Measurements from ENCODE around the gene PTBP1.

The PTBP1 gene

DNA sequence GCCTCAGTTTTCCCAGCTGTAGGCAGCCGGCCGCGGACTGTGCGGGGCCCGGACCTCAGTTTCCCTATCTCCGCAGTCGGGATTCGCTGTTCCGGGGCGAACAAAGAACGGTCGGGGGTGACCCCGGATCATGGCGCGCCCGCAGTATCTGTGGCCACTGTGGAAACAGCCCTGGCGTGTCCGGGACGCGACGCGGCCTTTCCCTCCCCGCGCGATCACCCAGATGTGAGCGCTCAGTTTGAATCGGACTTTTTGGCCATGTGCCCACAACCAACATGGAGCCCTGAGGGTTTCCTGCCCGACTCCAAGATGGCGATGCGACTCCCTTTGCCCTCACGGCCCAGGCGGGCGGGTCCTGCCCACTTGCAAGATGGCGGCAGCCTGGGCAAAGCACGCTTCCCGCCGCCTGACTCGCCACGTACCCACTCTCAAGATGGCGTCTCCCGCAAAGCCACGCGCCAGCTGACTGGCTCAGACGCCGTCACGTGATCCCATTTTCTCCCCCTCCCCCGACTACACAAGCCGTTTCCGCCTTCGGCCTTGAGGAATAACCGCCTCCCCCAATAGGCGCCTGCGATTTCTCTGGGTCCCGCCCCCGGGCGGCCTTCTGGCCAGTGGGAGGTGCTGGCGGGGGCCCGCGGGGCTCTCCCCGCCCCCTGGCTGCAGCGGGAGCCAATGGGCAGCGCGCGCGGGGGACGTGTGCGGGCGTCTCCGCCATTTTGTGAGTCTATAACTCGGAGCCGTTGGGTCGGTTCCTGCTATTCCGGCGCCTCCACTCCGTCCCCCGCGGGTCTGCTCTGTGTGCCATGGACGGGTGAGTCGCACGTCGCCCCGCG lies at the start of gene PTBP1:
Gene PTBP1, plus strand, starts transcription at position 761 of the 836 bp plus-strand sequence. Its CDS starts 46 bp downstream, at position 807.
- Histone ChIP-seq H3K4me3 (ENCODE audit: low read length) (peak within 1 kb of the TSS; percentile 96), H3K36me3 (ENCODE audit: insufficient read depth, low read length) (peaks cover 23% of the 10 kb centered on the region), H3K9me3 (ENCODE audit: low read length) (peaks cover 2% of the 10 kb centered on the region), H2AFZ (ENCODE audit: low read depth, low read length) (peak within 1 kb of the TSS; percentile 73), H3K27me3 (ENCODE audit: insufficient read depth, low read length) (no peaks in the 10 kb centered on the region), H3K4me1 (ENCODE audit: insufficient read depth, low read length) (peaks cover 35% of the 10 kb centered on the region)

DNA sequence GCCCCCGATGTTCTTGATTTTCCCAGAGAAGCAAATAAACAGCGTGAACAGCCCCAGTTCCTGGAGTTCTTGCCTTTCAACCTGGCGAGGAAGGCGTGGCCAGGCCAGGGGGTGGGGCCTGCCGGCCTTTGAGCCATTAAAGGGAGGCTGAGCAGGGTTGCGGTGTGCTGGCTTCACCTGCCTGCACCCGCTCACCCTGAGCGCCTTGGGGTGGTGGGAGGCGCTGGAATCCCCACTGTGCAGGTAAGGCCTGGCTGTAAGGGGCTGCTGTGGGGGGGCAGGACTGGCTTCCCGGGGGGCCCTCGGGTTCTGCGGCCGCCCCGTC lies 49.0 kb upstream of the PTBP1 start:
- peaks cover 3% of the 10 kb centered on the region for H3K4me1 ChIP-seq (ENCODE audit: insufficient read depth, low read length)
- H3K4me3 ChIP-seq (ENCODE audit: low read length): no peak overlapping the region
- H3K27me3 ChIP-seq (ENCODE audit: insufficient read depth, low read length): no peaks in the 10 kb centered on the region
- peaks cover 21% of the 10 kb centered on the region for H3K9me3 ChIP-seq (ENCODE audit: low read length)
- no peak overlapping the region for H2AFZ ChIP-seq (ENCODE audit: low read depth, low read length)
- peaks cover 14% of the 10 kb centered on the region for H3K36me3 ChIP-seq (ENCODE audit: insufficient read depth, low read length)

DNA sequence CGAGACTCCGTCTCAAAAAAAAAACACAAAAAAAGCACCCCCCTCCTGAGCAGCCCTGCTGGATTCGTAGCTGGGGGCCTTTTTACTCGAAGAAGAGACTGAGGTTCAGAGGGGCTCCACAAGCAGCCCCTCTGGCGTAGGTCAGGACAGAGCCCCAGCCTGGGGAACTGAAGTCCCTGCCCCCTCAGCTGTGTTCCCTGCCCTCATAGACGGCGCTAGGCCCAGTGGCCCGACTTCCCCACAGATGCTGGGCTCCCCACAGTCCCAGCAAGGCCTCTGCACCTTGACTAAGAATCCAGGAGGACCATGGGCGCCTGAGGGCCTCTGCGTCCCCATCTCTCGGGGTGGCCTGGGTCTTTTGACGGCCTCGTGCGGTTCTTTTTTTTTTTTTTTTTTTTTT lies 47.4 kb upstream of the PTBP1 start:
- H3K4me3 ChIP-seq (ENCODE audit: low read length): no peak overlapping the region
- peaks cover 21% of the 10 kb centered on the region for H3K9me3 ChIP-seq (ENCODE audit: low read length)
- no peaks in the 10 kb centered on the region for H3K27me3 ChIP-seq (ENCODE audit: insufficient read depth, low read length)
- H3K36me3 ChIP-seq (ENCODE audit: insufficient read depth, low read length): peaks cover 14% of the 10 kb centered on the region
- peaks cover 3% of the 10 kb centered on the region for H3K4me1 ChIP-seq (ENCODE audit: insufficient read depth, low read length)
- H2AFZ ChIP-seq (ENCODE audit: low read depth, low read length): no peak overlapping the region

DNA sequence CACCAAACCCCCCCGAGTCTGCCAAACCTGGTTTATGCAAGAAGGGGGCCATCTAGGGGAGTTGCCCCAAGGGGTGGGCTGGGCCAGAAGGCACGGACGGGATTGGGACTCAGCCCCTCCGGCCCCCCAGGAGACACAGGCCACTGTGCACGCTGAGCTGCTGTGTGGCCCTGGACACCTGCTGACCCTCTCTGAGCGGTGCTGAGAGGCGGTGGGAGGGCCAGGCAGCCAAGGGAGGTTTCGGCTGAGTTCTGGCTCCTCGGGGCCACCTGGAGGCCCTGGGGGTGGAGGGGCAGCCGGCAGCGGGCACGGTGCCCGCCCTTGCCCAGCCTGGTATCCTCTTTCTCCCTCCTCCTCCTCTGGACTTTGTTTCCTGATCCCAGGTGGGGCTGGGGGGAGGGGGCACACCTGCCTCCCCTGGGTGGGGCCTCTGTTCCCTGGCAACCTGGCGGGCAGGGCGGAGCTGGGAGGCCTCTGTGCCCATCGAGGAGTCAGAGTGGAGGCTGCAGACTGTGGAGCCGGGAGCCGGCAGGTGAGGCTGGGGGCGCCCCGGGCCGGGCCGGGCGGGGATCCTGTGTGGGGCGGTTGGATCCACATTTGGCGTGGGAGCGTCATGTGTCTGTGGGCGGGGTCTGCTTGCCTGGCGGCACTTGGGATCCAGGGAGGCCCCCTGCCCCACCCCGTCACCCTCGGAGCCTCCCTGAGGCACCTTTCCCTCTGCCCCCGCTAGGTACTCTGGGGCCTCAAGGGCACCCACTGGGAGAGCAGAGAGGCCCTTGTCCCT lies 46.4 kb upstream of the PTBP1 start, which contains the start of gene MISP:
Gene MISP, plus strand, starts transcription at position 473 of the 784 bp plus-strand sequence. CDS start 5,835 bp downstream, outside the sequence.
- Histone ChIP-seq H2AFZ (ENCODE audit: low read depth, low read length) (no peak within 1 kb of the TSS), H3K4me1 (ENCODE audit: insufficient read depth, low read length) (peaks cover 3% of the 10 kb centered on the region), H3K9me3 (ENCODE audit: low read length) (peaks cover 21% of the 10 kb centered on the region), H3K4me3 (ENCODE audit: low read length) (no peak within 1 kb of the TSS), H3K27me3 (ENCODE audit: insufficient read depth, low read length) (no peaks in the 10 kb centered on the region), H3K36me3 (ENCODE audit: insufficient read depth, low read length) (peaks cover 14% of the 10 kb centered on the region)

DNA sequence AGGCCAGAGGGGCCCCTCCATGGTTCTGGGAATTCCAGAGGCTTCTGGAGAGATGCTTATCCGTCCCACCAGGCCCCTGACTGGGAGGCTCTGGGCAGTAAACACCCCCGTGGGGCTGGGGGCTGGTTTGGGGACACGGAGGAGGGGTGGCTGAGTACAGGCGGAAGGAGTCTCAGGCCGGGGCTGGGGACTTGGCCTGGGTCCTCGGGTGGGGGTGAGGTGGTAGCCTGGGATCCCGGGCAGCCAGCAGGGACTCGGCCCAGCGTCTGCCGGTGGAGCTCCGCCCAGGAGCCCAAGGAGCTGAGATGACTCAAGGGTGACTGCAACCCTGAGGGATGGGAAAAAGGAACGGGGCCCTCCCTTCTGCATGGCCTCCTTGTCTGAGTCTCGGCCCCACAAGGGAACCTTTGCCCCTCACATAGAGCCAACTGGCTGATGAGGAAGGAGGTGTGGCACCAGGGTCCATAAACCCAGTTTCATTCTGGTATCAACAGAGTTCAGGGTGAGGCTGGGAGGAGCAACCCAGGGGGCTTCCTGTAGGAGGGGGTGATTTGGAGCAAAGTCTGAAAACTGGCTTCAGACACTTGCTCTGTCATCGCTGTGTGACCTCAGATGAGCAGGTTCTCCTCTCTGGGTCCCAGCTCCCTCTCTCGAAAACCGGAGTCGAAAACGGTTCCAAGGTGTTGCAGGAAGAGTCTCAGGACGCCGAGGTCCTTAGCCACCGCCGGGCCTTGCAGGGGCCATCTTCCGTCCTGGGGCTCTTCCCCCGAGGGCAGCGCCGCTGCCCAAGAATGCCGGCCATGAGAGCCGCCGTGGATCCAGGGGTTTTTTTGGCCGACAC lies 45.5 kb upstream of the PTBP1 start:
- H3K4me3 ChIP-seq (ENCODE audit: low read length): no peak overlapping the region
- H3K36me3 ChIP-seq (ENCODE audit: insufficient read depth, low read length): peaks cover 8% of the 10 kb centered on the region
- no peak overlapping the region for H2AFZ ChIP-seq (ENCODE audit: low read depth, low read length)
- peaks cover 3% of the 10 kb centered on the region for H3K4me1 ChIP-seq (ENCODE audit: insufficient read depth, low read length)
- no peaks in the 10 kb centered on the region for H3K27me3 ChIP-seq (ENCODE audit: insufficient read depth, low read length)
- peaks cover 16% of the 10 kb centered on the region for H3K9me3 ChIP-seq (ENCODE audit: low read length)

DNA sequence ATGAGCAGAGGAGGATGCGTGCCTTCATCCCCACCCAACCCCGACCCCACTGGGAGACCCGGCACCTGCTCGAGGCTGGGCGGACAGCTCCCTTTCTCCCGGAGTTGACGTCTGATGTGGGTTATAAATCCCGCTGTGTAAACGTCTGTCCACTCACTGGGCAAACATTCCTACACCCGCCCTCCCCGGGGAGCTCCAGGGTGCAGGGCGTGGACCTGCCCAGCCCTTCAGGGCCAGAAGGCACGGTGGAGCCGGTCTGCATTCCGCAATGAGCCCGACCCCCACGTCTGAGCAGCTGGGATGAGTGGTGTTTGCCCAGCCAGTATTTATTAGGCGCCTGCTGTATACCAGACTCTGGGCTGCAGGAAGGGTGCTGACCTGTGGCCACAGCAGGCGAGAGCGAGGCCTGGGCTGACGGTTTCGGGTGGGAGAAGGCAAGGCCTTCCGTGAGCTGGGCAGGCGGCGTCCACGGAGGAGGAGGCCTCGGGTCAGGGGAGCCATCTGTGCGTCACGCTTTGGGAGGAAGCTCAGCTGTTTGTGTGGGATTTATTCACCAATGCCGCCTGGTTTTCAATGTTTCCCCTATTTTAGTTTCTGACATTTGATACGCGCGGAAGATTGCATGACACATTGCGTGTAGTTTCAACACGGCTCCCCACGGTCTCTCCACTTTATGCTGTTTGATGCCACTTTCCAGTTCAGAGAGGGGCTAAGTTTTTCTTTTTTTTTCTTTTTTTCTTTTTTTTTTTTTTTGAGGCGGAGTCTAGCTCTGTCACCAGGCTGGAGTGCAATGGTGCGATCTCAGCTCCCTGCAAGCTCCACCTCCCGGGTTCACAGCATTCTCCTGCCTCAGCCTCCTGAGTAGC lies 44.4 kb upstream of the PTBP1 start:
- Histone ChIP-seq H3K4me1 (ENCODE audit: insufficient read depth, low read length) (peaks cover 3% of the 10 kb centered on the region), H3K9me3 (ENCODE audit: low read length) (peaks cover 8% of the 10 kb centered on the region), H3K27me3 (ENCODE audit: insufficient read depth, low read length) (no peaks in the 10 kb centered on the region), H3K4me3 (ENCODE audit: low read length) (no peak overlapping the region), H2AFZ (ENCODE audit: low read depth, low read length) (no peak overlapping the region), H3K36me3 (ENCODE audit: insufficient read depth, low read length) (peaks cover 2% of the 10 kb centered on the region)

DNA sequence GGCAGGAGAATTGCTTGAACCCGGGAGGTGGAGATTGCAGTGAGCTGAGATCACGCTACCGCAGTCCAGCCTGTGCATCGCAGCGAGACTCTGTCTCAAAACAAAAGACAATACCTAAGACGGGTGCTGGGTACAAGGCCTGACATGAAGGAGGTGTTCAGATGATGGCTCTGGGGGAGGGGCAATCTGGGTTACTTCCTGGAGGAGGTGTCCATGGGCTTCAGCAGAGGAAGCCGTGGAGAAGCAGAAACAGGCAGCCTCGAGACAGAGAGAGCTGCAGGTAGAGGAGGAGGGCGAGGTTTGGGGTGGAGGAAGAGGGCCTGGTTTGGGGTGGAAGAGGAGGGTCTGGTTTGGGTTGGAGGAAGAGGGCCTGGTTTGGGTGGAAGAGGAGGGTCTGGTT lies 42.7 kb upstream of the PTBP1 start:
- Histone ChIP-seq H2AFZ (ENCODE audit: low read depth, low read length) (no peak overlapping the region), H3K36me3 (ENCODE audit: insufficient read depth, low read length) (no peaks in the 10 kb centered on the region), H3K4me3 (ENCODE audit: low read length) (no peak overlapping the region), H3K4me1 (ENCODE audit: insufficient read depth, low read length) (peaks cover 3% of the 10 kb centered on the region), H3K9me3 (ENCODE audit: low read length) (peaks cover 14% of the 10 kb centered on the region), H3K27me3 (ENCODE audit: insufficient read depth, low read length) (no peaks in the 10 kb centered on the region)

DNA sequence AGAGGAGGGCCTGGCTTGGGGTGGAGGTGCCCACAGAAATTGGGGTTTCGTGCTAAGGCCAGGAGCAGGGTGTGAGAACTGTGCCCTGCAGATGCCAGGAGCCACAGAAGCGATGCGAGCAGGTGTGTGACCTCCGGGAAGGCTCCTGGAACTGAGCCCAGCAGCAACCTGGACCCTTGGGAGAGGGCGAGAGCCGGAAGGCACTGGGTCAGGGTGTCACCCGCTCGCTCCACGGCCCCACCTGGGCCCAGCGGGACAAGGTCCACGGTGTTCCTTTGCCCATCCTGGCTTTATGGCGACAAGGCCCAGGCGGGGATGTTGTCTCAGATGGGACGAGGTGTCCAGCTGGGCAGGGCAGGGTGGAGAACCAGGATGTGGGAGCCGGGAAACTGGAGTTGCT lies 42.2 kb upstream of the PTBP1 start:
- Histone ChIP-seq H3K36me3 (ENCODE audit: insufficient read depth, low read length) (no peaks in the 10 kb centered on the region), H3K4me1 (ENCODE audit: insufficient read depth, low read length) (peaks cover 3% of the 10 kb centered on the region), H3K27me3 (ENCODE audit: insufficient read depth, low read length) (no peaks in the 10 kb centered on the region), H3K9me3 (ENCODE audit: low read length) (peaks cover 14% of the 10 kb centered on the region), H2AFZ (ENCODE audit: low read depth, low read length) (no peak overlapping the region), H3K4me3 (ENCODE audit: low read length) (no peak overlapping the region)

DNA sequence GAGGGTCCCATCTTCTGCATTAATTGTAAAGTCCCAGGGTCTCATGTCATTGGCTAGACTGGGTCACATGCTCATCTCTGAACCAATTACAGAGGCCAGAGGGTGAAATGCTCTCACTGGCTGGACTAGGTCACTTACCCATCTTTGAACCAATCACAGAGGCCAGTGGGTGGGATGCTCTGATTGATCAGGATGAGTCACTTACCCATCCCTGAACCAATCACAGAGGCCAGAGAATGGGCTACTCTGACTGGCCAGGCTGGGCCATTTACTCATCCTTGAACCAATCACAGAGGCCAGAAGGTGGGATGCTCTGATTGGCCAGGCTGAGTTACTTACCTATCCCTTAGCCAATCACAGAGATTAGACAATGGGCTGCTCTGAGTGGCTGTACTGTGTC lies 41.0 kb upstream of the PTBP1 start:
- Histone ChIP-seq H3K9me3 (ENCODE audit: low read length) (peaks cover 14% of the 10 kb centered on the region), H3K36me3 (ENCODE audit: insufficient read depth, low read length) (no peaks in the 10 kb centered on the region), H3K27me3 (ENCODE audit: insufficient read depth, low read length) (no peaks in the 10 kb centered on the region), H2AFZ (ENCODE audit: low read depth, low read length) (no peak overlapping the region), H3K4me3 (ENCODE audit: low read length) (no peak overlapping the region), H3K4me1 (ENCODE audit: insufficient read depth, low read length) (peaks cover 3% of the 10 kb centered on the region)

DNA sequence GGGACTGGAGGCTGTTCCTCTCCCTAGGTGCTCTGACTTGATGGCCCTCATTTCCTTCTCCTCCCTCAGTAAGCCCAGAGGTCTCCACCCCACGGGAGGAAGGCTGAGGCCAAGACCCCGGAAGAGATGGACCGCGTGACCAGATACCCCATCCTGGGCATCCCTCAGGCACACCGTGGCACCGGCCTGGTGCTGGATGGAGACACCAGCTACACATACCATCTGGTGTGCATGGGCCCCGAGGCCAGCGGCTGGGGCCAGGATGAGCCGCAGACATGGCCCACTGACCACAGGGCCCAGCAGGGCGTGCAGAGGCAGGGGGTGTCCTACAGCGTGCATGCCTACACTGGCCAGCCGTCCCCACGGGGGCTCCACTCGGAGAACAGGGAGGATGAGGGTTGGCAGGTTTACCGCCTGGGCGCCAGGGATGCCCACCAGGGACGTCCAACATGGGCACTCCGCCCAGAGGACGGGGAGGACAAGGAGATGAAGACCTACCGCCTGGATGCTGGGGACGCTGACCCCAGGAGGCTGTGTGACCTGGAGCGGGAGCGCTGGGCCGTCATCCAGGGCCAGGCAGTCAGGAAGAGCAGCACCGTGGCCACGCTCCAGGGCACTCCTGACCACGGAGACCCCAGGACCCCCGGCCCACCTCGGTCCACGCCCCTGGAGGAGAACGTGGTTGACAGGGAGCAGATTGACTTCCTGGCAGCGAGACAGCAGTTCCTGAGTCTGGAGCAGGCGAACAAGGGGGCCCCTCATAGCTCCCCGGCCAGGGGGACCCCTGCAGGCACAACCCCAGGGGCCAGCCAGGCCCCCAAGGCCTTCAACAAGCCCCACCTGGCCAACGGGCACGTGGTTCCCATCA lies 40.2 kb upstream of the PTBP1 start:
- Histone ChIP-seq H3K9me3 (ENCODE audit: low read length) (peaks cover 14% of the 10 kb centered on the region), H2AFZ (ENCODE audit: low read depth, low read length) (no peak overlapping the region), H3K4me3 (ENCODE audit: low read length) (no peak overlapping the region), H3K27me3 (ENCODE audit: insufficient read depth, low read length) (no peaks in the 10 kb centered on the region), H3K4me1 (ENCODE audit: insufficient read depth, low read length) (peaks cover 3% of the 10 kb centered on the region), H3K36me3 (ENCODE audit: insufficient read depth, low read length) (no peaks in the 10 kb centered on the region)

DNA sequence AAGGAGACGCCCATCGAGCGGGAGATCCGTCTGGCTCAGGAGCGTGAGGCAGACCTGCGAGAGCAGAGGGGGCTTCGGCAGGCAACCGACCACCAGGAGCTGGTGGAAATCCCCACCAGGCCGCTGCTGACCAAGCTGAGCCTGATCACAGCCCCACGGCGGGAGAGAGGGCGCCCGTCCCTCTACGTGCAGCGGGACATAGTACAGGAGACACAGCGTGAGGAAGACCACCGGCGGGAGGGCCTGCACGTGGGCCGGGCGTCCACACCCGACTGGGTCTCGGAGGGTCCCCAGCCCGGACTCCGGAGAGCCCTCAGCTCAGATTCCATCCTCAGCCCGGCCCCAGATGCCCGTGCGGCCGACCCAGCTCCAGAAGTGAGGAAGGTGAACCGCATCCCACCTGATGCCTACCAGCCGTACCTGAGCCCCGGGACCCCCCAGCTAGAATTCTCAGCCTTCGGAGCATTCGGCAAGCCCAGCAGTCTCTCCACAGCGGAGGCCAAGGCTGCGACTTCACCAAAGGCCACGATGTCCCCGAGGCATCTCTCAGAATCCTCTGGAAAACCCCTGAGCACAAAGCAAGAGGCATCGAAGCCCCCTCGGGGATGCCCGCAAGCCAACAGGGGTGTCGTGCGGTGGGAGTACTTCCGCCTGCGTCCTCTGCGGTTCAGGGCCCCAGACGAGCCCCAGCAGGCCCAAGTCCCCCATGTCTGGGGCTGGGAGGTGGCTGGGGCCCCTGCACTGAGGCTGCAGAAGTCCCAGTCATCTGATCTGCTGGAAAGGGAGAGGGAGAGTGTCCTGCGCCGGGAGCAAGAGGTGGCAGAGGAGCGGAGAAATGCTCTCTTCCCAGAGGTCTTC lies 39.2 kb upstream of the PTBP1 start:
- no peak overlapping the region for H2AFZ ChIP-seq (ENCODE audit: low read depth, low read length)
- peaks cover 1% of the 10 kb centered on the region for H3K4me1 ChIP-seq (ENCODE audit: insufficient read depth, low read length)
- H3K36me3 ChIP-seq (ENCODE audit: insufficient read depth, low read length): no peaks in the 10 kb centered on the region
- H3K27me3 ChIP-seq (ENCODE audit: insufficient read depth, low read length): no peaks in the 10 kb centered on the region
- H3K4me3 ChIP-seq (ENCODE audit: low read length): no peak overlapping the region
- peaks cover 14% of the 10 kb centered on the region for H3K9me3 ChIP-seq (ENCODE audit: low read length)

Data from neuron (in vitro differentiated cells).